ENCODE results near the gene CKS1B.

Gene CKS1B

DNA sequence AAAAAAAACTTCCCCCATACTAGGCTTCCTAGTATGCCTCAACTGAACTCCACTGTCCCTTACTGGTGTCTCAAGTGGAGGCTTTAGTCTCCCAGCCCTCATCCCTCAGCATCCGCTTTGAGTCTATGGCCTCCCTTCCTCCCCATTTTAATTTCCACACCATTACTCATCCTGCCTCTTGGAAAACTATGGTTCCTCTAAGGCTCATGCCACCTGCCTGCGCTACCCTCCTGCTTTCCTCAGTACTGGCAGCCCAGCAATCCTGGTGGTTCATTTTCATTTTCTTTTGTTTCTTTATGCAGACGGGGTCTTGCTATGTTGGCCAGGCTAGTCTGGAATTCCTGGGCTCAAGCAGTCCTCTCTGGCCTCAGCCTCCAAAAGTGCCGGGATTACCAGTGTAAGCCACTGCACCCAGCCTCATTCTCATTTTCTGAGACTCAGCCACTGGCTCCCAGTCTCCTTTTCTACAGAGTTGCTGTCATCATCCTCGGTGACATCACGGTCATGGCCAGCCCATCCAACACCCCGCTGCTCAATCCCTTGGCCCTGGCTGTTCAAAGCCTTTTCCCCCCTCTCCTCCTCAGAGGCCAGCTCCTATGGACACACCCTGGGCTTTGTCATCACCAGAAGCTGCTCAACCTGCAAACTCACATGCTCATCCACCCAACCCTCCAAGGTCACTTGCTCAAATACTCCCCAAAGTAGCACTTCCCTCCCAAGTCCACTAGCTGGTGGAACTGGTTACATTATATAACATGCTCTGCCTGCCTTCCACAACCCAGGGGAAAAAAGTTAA lies 35.7 kb upstream of the CKS1B start:
- H3K4me3 ChIP-seq (replicated peaks; ENCODE audit: insufficient read depth, low read length) = no peak overlapping the region
- H3K27me3 ChIP-seq (ENCODE audit: insufficient read depth, poor library complexity, severe bottlenecking) = no peaks in the 10 kb centered on the region
- TF ChIP-seq, protein P1, sequence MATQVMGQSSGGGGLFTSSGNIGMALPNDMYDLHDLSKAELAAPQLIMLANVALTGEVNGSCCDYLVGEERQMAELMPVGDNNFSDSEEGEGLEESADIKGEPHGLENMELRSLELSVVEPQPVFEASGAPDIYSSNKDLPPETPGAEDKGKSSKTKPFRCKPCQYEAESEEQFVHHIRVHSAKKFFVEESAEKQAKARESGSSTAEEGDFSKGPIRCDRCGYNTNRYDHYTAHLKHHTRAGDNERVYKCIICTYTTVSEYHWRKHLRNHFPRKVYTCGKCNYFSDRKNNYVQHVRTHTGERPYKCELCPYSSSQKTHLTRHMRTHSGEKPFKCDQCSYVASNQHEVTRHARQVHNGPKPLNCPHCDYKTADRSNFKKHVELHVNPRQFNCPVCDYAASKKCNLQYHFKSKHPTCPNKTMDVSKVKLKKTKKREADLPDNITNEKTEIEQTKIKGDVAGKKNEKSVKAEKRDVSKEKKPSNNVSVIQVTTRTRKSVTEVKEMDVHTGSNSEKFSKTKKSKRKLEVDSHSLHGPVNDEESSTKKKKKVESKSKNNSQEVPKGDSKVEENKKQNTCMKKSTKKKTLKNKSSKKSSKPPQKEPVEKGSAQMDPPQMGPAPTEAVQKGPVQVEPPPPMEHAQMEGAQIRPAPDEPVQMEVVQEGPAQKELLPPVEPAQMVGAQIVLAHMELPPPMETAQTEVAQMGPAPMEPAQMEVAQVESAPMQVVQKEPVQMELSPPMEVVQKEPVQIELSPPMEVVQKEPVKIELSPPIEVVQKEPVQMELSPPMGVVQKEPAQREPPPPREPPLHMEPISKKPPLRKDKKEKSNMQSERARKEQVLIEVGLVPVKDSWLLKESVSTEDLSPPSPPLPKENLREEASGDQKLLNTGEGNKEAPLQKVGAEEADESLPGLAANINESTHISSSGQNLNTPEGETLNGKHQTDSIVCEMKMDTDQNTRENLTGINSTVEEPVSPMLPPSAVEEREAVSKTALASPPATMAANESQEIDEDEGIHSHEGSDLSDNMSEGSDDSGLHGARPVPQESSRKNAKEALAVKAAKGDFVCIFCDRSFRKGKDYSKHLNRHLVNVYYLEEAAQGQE (IDR thresholded peaks at IDR 0.05; ENCODE audit: insufficient replicate concordance, low read depth) = no peak
- TF ChIP-seq GABPA (IDR thresholded peaks at IDR 0.05; ENCODE audit: low read depth) = no peak
- H3K27ac ChIP-seq (replicated peaks) = no peak overlapping the region
- DNase-seq (ENCODE audit: low read depth in 1 of 2, low spot score in 1 of 2) = no peak

DNA sequence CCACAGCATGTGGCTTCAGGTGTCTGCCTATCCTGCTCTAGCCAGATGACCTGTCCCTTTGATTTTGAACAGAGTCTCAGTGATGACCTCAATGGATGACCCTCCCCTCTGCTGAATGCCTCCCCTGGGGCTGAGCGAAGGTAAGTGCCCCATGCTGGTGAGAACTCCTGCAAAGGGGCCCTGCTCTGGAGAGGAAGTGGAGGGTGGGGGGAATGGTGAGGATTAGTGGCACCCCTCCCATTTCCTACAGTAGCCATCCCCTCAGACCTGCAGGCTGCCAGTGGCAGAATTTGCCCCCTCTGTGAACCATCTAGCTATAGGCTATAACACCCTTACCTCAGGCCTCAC lies 34.3 kb upstream of the CKS1B start:
- no peak overlapping the region for H3K27ac ChIP-seq (replicated peaks)
- no peaks in the 10 kb centered on the region for H3K27me3 ChIP-seq (ENCODE audit: insufficient read depth, poor library complexity, severe bottlenecking)
- TF ChIP-seq GABPA (IDR thresholded peaks at IDR 0.05; ENCODE audit: low read depth) = no peak
- TF ChIP-seq, protein P2, sequence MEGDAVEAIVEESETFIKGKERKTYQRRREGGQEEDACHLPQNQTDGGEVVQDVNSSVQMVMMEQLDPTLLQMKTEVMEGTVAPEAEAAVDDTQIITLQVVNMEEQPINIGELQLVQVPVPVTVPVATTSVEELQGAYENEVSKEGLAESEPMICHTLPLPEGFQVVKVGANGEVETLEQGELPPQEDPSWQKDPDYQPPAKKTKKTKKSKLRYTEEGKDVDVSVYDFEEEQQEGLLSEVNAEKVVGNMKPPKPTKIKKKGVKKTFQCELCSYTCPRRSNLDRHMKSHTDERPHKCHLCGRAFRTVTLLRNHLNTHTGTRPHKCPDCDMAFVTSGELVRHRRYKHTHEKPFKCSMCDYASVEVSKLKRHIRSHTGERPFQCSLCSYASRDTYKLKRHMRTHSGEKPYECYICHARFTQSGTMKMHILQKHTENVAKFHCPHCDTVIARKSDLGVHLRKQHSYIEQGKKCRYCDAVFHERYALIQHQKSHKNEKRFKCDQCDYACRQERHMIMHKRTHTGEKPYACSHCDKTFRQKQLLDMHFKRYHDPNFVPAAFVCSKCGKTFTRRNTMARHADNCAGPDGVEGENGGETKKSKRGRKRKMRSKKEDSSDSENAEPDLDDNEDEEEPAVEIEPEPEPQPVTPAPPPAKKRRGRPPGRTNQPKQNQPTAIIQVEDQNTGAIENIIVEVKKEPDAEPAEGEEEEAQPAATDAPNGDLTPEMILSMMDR (IDR thresholded peaks at IDR 0.05; ENCODE audit: insufficient read depth, low read length) = no peak
- TF ChIP-seq, protein P1 (IDR thresholded peaks at IDR 0.05; ENCODE audit: insufficient replicate concordance, low read depth) = no peak
- DNase-seq (ENCODE audit: low read depth in 1 of 2, low spot score in 1 of 2) = no peak
- no peak overlapping the region for H3K4me3 ChIP-seq (replicated peaks; ENCODE audit: insufficient read depth, low read length)

DNA sequence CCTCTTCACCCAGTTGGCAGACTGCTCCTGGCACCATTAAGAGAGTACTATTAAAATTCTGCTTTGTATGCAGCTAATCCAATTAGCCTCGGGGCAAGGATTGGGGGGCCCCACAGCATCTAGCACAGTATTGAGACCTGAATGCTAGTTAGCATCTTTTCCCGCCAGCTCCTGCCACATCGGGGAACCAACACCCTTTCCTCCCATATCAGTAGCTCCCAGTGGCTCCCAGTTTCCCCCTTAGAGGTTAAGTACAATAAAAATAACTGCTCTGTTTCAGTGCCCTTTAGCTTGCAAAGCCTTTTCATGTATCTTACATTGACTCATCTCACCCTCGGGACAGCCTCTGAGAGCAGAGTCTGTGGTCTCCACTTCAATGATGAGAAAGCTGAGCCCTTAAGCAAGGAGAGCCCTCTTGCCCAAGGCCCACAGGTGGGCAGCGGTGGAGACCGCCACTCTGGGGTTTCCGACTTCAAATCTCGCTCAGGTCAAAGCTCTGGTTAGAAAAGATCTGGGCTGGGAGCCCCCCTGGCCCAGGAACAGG lies 33.8 kb upstream of the CKS1B start:
- TF ChIP-seq, protein P2 (IDR thresholded peaks at IDR 0.05; ENCODE audit: insufficient read depth, low read length) = no peak
- TF ChIP-seq, protein P1 (IDR thresholded peaks at IDR 0.05; ENCODE audit: insufficient replicate concordance, low read depth) = no peak
- no peak for TF ChIP-seq GABPA (IDR thresholded peaks at IDR 0.05; ENCODE audit: low read depth)
- no peak for TF ChIP-seq SPI1 (IDR thresholded peaks at IDR 0.05; ENCODE audit: borderline replicate concordance, low read depth)
- no peak for TF ChIP-seq POLR2AphosphoS5 (IDR thresholded peaks at IDR 0.05; ENCODE audit: low read depth)
- no peak overlapping the region for H3K4me3 ChIP-seq (replicated peaks; ENCODE audit: insufficient read depth, low read length)
- DNase-seq (ENCODE audit: low read depth in 1 of 2, low spot score in 1 of 2) = no peak
- no peak overlapping the region for H3K27ac ChIP-seq (replicated peaks)
- no peaks in the 10 kb centered on the region for H3K27me3 ChIP-seq (ENCODE audit: insufficient read depth, poor library complexity, severe bottlenecking)

All from HL-60 (cell line).